HepG2 (cell line): ENCODE results near the gene VDAC2. TPM values are rescaled to one million over a fixed set of nuclear protein-coding genes. Genes with fewer than 3 reads are reported as not detected.

Source experiments
- CENPX ChIP-seq: sonication (generic); formaldehyde crosslinking; IDR thresholded peaks from 2 replicates; pipeline ENCODE4 v1.9.0; 2021; ENCODE audit warnings: mild to moderate bottlenecking, missing genetic modification reagents, moderate library complexity
- HMG20A ChIP-seq: IDR thresholded peaks from 2 replicates; pipeline ENCODE4 v1.6.1; 2016; ENCODE audit warnings: borderline replicate concordance
- HNRNPL ChIP-seq: fragments of 200-400 bp; formaldehyde crosslinking; IDR thresholded peaks from 2 replicates; pipeline ENCODE4 v1.6.1; 2017; ENCODE audit warnings: mild to moderate bottlenecking, low read depth, low read length
- KAT2B ChIP-seq: fragments of 150-350 bp; IDR thresholded peaks from 2 replicates; pipeline ENCODE4 v1.6.1; 2014; ENCODE audit warnings: low read depth, low read length, borderline replicate concordance
- KDM6A ChIP-seq: IDR thresholded peaks from 2 replicates; pipeline ENCODE4 v1.6.1; 2016; ENCODE audit warnings: low read depth
- KLF16 ChIP-seq, 2 experiments: sonication (generic) in 1 of 2; formaldehyde crosslinking in 1 of 2; IDR thresholded peaks; 2 replicates each; pipeline versions ENCODE4 v1.6.1 to v1.8.0; 2016 to 2023; ENCODE audit warnings: missing genetic modification reagents in 2 of 2, missing compliant biosample characterization in 1 of 2
- KLF6 ChIP-seq: IDR thresholded peaks from 2 replicates; pipeline ENCODE4 v1.8.0; 2016; ENCODE audit warnings: missing biosample characterization, missing genetic modification reagents
- REL ChIP-seq: sonication (generic); formaldehyde crosslinking; conservative IDR thresholded peaks from 2 replicates; pipeline ENCODE4 v1.8.0; 2022; ENCODE audit warnings: mild to moderate bottlenecking, missing genetic modification reagents, moderate library complexity
- RFX3 ChIP-seq: IDR thresholded peaks from 2 replicates; pipeline ENCODE4 v1.6.1; 2016; ENCODE audit warnings: missing biosample characterization, missing genetic modification reagents
- SATB2 ChIP-seq: sonication (generic); formaldehyde crosslinking; IDR thresholded peaks from 2 replicates; pipeline ENCODE4 v1.5.0; 2020; ENCODE audit warnings: missing genetic modification reagents
- SOX6 ChIP-seq, 2 experiments: fragments of 450-650 bp in 1 of 2; sonication (generic) in 1 of 2; formaldehyde crosslinking in 1 of 2; IDR thresholded peaks; 2 replicates each; pipeline versions ENCODE4 v1.4.0 to v1.6.1; 2017 to 2020; ENCODE audit warnings: antibody characterized with exemption in 1 of 2, mild to moderate bottlenecking in 1 of 2, missing genetic modification reagents in 1 of 2
- ZFP82 ChIP-seq: sonication (generic); formaldehyde crosslinking; IDR thresholded peaks from 2 replicates; pipeline ENCODE4 v1.5.1; 2020; ENCODE audit warnings: mild to moderate bottlenecking, missing genetic modification reagents, borderline replicate concordance
- ZFY ChIP-seq: sonication (generic); formaldehyde crosslinking; IDR thresholded peaks from 2 replicates; pipeline ENCODE4 v1.4.0; 2020; ENCODE audit warnings: missing genetic modification reagents
- polyA plus RNA-seq, 8 experiments: library from polyadenylated mRNA; depleted of rRNA in 3 of 8; stranded (reverse) in 7 of 8; unstranded in 1 of 8; fragments of >200 nt; fragmentation: Illumina TruSeq in 4 of 8; extraction: Trizol in 4 of 8; gene quantifications; 2 replicates each; pipeline versions ENCODE4 v1.2.1 to v1.2.3, GENCODE V29; 2011 to 2016; ENCODE audit warnings: low read depth in 4 of 8, missing spikeins in 1 of 8, mixed read lengths in 1 of 8; ENCODE audit not compliant: insufficient read depth in 1 of 8
- total RNA-seq, 5 experiments: library from RNA; depleted of rRNA; stranded (reverse); fragments of >200 nt; fragmentation: Illumina TruSeq; extraction: Trizol; gene quantifications; 2 replicates each; pipeline ENCODE4 v1.2.3, GENCODE V29; 2016; ENCODE audit warnings: low read depth in 1 of 5
- TF ChIP-seq, protein P1 (sequence below): sonication (generic); formaldehyde crosslinking; IDR thresholded peaks from 2 replicates; pipeline ENCODE4 v1.4.0; 2020; ENCODE audit warnings: missing genetic modification reagents, borderline replicate concordance
- TF ChIP-seq, protein P2 (sequence below): sonication (generic); formaldehyde crosslinking; IDR thresholded peaks from 2 replicates; pipeline ENCODE4 v1.4.0; 2020; ENCODE audit warnings: missing genetic modification reagents
- TF ChIP-seq, protein P3 (sequence below): sonication (generic); formaldehyde crosslinking; IDR thresholded peaks from 2 replicates; pipeline ENCODE4 v1.4.0; 2020; ENCODE audit warnings: missing genetic modification reagents, borderline replicate concordance
- TF ChIP-seq, protein P4 (sequence below): IDR thresholded peaks from 2 replicates; pipeline ENCODE4 v1.6.1; 2016

Gene VDAC2
- total and polyA plus RNA-seq, 2 of the 13 experiments (the other 11 are each of a cell fraction or from before 2014, with no cell fraction given) = 67.9 to 222 TPM

DNA sequence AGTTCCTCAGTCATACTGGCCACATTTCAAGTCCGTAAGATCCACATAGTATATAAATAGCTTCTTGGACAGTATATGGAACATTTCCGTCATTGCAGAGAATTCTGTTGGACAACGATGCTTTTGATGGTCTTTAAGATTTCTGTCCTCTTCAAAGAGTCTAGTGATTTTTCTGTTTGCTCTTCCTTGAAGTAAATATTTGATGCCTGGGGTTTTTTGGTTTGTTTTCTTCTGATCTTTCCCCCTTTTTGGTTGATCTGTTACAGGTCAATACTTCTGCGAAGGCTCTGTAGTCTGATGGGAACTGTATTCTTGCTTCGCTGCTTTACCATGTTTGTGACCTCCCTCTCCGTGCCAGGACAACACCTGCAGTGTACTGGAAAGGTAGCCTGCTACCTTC lies 42.3 kb upstream of the VDAC2 start (continued):
- TF ChIP-seq, protein P1, sequence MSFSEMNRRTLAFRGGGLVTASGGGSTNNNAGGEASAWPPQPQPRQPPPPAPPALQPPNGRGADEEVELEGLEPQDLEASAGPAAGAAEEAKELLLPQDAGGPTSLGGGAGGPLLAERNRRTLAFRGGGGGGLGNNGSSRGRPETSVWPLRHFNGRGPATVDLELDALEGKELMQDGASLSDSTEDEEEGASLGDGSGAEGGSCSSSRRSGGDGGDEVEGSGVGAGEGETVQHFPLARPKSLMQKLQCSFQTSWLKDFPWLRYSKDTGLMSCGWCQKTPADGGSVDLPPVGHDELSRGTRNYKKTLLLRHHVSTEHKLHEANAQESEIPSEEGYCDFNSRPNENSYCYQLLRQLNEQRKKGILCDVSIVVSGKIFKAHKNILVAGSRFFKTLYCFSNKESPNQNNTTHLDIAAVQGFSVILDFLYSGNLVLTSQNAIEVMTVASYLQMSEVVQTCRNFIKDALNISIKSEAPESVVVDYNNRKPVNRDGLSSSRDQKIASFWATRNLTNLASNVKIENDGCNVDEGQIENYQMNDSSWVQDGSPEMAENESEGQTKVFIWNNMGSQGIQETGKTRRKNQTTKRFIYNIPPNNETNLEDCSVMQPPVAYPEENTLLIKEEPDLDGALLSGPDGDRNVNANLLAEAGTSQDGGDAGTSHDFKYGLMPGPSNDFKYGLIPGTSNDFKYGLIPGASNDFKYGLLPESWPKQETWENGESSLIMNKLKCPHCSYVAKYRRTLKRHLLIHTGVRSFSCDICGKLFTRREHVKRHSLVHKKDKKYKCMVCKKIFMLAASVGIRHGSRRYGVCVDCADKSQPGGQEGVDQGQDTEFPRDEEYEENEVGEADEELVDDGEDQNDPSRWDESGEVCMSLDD (CRISPR knock-in tag) = 0 out of 2 replicates have a peak, but pooled peaks have one; percentile 26
- TF ChIP-seq HNRNPL = no peak
- TF ChIP-seq, protein P2, sequence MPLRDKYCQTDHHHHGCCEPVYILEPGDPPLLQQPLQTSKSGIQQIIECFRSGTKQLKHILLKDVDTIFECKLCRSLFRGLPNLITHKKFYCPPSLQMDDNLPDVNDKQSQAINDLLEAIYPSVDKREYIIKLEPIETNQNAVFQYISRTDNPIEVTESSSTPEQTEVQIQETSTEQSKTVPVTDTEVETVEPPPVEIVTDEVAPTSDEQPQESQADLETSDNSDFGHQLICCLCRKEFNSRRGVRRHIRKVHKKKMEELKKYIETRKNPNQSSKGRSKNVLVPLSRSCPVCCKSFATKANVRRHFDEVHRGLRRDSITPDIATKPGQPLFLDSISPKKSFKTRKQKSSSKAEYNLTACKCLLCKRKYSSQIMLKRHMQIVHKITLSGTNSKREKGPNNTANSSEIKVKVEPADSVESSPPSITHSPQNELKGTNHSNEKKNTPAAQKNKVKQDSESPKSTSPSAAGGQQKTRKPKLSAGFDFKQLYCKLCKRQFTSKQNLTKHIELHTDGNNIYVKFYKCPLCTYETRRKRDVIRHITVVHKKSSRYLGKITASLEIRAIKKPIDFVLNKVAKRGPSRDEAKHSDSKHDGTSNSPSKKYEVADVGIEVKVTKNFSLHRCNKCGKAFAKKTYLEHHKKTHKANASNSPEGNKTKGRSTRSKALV (CRISPR knock-in tag) = no peak
- TF ChIP-seq ZFP82 = no peak
- peak; percentile 62; the same call in 1 of the 2 replicates for TF ChIP-seq KDM6A (CRISPR knock-in tag)
- TF ChIP-seq REL (CRISPR knock-in tag) = no peak
- no peak for TF ChIP-seq CENPX (CRISPR knock-in tag)
- TF ChIP-seq, protein P3, sequence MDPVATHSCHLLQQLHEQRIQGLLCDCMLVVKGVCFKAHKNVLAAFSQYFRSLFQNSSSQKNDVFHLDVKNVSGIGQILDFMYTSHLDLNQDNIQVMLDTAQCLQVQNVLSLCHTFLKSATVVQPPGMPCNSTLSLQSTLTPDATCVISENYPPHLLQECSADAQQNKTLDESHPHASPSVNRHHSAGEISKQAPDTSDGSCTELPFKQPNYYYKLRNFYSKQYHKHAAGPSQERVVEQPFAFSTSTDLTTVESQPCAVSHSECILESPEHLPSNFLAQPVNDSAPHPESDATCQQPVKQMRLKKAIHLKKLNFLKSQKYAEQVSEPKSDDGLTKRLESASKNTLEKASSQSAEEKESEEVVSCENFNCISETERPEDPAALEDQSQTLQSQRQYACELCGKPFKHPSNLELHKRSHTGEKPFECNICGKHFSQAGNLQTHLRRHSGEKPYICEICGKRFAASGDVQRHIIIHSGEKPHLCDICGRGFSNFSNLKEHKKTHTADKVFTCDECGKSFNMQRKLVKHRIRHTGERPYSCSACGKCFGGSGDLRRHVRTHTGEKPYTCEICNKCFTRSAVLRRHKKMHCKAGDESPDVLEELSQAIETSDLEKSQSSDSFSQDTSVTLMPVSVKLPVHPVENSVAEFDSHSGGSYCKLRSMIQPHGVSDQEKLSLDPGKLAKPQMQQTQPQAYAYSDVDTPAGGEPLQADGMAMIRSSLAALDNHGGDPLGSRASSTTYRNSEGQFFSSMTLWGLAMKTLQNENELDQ = no peak
- TF ChIP-seq RFX3 (CRISPR knock-in tag) = no peak
- TF ChIP-seq HMG20A (CRISPR knock-in tag) = peak; percentile 92
- 0 out of 2 replicates have a peak, but pooled peaks have one; percentile 33 for TF ChIP-seq KLF6
- TF ChIP-seq SOX6 (IDR thresholded peaks at IDR 0.05) = no peak
- peak; percentile 88 for TF ChIP-seq SOX6 (CRISPR knock-in tag; IDR thresholded peaks at IDR 0.05)
- TF ChIP-seq SATB2 (CRISPR knock-in tag) = peak; percentile 75; the same call in 1 of the 2 replicates
- TF ChIP-seq KLF16 (CRISPR knock-in tag; IDR thresholded peaks at IDR 0.05) = peak in 1 of 2 experiments; percentile 87; a peak in 1 of 4 replicates
- no peak for TF ChIP-seq ZFY
- peak; percentile 11; the same call in 1 of the 2 replicates for TF ChIP-seq KAT2B
- TF ChIP-seq, protein P4, sequence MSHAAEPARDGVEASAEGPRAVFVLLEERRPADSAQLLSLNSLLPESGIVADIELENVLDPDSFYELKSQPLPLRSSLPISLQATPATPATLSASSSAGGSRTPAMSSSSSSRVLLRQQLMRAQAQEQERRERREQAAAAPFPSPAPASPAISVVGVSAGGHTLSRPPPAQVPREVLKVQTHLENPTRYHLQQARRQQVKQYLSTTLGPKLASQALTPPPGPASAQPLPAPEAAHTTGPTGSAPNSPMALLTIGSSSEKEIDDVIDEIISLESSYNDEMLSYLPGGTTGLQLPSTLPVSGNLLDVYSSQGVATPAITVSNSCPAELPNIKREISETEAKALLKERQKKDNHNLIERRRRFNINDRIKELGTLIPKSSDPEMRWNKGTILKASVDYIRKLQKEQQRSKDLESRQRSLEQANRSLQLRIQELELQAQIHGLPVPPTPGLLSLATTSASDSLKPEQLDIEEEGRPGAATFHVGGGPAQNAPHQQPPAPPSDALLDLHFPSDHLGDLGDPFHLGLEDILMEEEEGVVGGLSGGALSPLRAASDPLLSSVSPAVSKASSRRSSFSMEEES = peak; percentile 36; the same call in 1 of the 2 replicates
